Limb (tissue), 2 donors: ENCODE results near the gene CPNE2.
A peak's percentile ranks its signal among the peaks of the same experiment; 100 is the strongest.
"Not testable (repeated sequence)": the region's sequence is repeated elsewhere in the genome, so short reads cannot be mapped to it uniquely, and the experiment has no call there.

Source experiments
- DNase-seq, 2 donors: peaks; one replicate each; pipeline ENCODE4 v3.0.0-alpha.2; 2016; ENCODE audit errors: extremely low spot score in 2 of 2

CPNE2 gene

GRCh38 chr16:57069635-57070370 is 22.6 kb upstream of the CPNE2 start:
- no peak for DNase-seq

GRCh38 chr16:57070424-57070823 is 22.0 kb upstream of the CPNE2 start:
- DNase-seq = no peak

GRCh38 chr16:57071081-57071732 is 21.2 kb upstream of the CPNE2 start:
- DNase-seq = not testable (repeated sequence)

- DNase-seq = peak in 1 of 2 donors; percentile 55
Measured at GRCh38 chr16:57071831-57072582, 20.4 kb upstream of the CPNE2 start.

GRCh38 chr16:57072616-57073275 is 19.6 kb upstream of the CPNE2 start:
- DNase-seq = no peak

- DNase-seq = no peak
Measured at GRCh38 chr16:57077714-57078113, 14.7 kb upstream of the CPNE2 start.

GRCh38 chr16:57081744-57082143 is 10.6 kb upstream of the CPNE2 start:
- no peak for DNase-seq

GRCh38 chr16:57082664-57083063 is 9.7 kb upstream of the CPNE2 start:
- DNase-seq = no peak

GRCh38 chr16:57083485-57084126 is 8.8 kb upstream of the CPNE2 start:
- no peak for DNase-seq

- peak; percentile 77 to 80 for DNase-seq
Measured at GRCh38 chr16:57084257-57084770, 8.1 kb upstream of the CPNE2 start.

GRCh38 chr16:57084996-57085395 is 7.4 kb upstream of the CPNE2 start:
- no peak for DNase-seq

GRCh38 chr16:57087003-57087402 is 5.4 kb upstream of the CPNE2 start:
- no peak for DNase-seq

GRCh38 chr16:57089406-57089805 is 3.0 kb upstream of the CPNE2 start:
- no peak for DNase-seq

GRCh38 chr16:57091200-57091974 is 996 bp upstream of the CPNE2 start:
- DNase-seq = peak in 1 of 2 donors; percentile 58

GRCh38 chr16:57092786-57093411 is 516 bp downstream of the CPNE2 start:
- DNase-seq = peak in 1 of 2 donors; percentile 72

GRCh38 chr16:57093666-57094564 is 1.5 kb downstream of the CPNE2 start:
- DNase-seq = no peak

GRCh38 chr16:57094911-57095310 is 2.5 kb downstream of the CPNE2 start:
- no peak for DNase-seq

GRCh38 chr16:57096192-57096591 is 3.8 kb downstream of the CPNE2 start:
- DNase-seq = no peak

- no peak for DNase-seq
Measured at GRCh38 chr16:57096793-57097192, 4.4 kb downstream of the CPNE2 start.
